Measurements from ENCODE around the gene HOXB7. TPM values are rescaled to one million over a fixed set of nuclear protein-coding genes. Genes with fewer than 3 reads are reported as not detected.

The HOXB7 gene
- total RNA-seq, 2 donors from 2014 or later: 0.24 to 0.78 TPM

- no peak for DNase-seq (ENCODE audit: low spot score)
- Histone ChIP-seq H3K4me1 (peaks cover 0 to 45% of the 10 kb centered on the region in 2 donors), H3K4me3 (peak within 1 kb of the TSS; percentile 12 to 37), H3K27me3 (peaks cover 36 to 61% of the 10 kb centered on the region in 2 donors), H3K36me3 (no peaks in the 10 kb centered on the region), H3K9me3 (no peaks in the 10 kb centered on the region), H3K27ac (no peak within 1 kb of the TSS)
- no peak for TF ChIP-seq CTCF (IDR thresholded peaks at IDR 0.05)
These were observed 17.5 kb downstream of the HOXB7 start, which contains the start of gene HOXB5 for GRCh38 chr17:48593126-48593829. Gene HOXB5 (minus strand): TSS chr17:48593779. CDS start chr17:48593682, 97 bp downstream.

- no peaks in the 10 kb centered on the region for H3K36me3 ChIP-seq
- no peaks in the 10 kb centered on the region for H3K9me3 ChIP-seq
- H3K27ac ChIP-seq: no peak overlapping the region
- DNase-seq (ENCODE audit: low spot score): no peak
- H3K27me3 ChIP-seq: peaks cover 37 to 55% of the 10 kb centered on the region in 2 donors
- peak overlapping the region in 1 of 2 donors; percentile 37 for H3K4me3 ChIP-seq
- H3K4me1 ChIP-seq: peaks cover 0 to 39% of the 10 kb centered on the region in 2 donors
- no peak for TF ChIP-seq CTCF (IDR thresholded peaks at IDR 0.05)
These were observed 18.2 kb downstream of the HOXB7 start for GRCh38 chr17:48592577-48592976.

GRCh38 chr17:48592057-48592514 lies 18.7 kb downstream of the HOXB7 start:
- H3K4me1 ChIP-seq: peaks cover 0 to 38% of the 10 kb centered on the region in 2 donors
- DNase-seq (ENCODE audit: low spot score): no peak
- H3K27me3 ChIP-seq: peaks cover 37 to 53% of the 10 kb centered on the region in 2 donors
- TF ChIP-seq CTCF (IDR thresholded peaks at IDR 0.05): no peak
- H3K36me3 ChIP-seq: no peaks in the 10 kb centered on the region
- no peak overlapping the region for H3K27ac ChIP-seq
- peak overlapping the region in 1 of 2 donors; percentile 37 for H3K4me3 ChIP-seq
- H3K9me3 ChIP-seq: no peaks in the 10 kb centered on the region

- H3K36me3 ChIP-seq: no peaks in the 10 kb centered on the region
- no peak overlapping the region for H3K4me3 ChIP-seq
- no peaks in the 10 kb centered on the region for H3K9me3 ChIP-seq
- no peak overlapping the region for H3K27ac ChIP-seq
- no peak for TF ChIP-seq CTCF (IDR thresholded peaks at IDR 0.05)
- H3K27me3 ChIP-seq: peaks cover 39 to 54% of the 10 kb centered on the region in 2 donors
- peaks cover 0 to 38% of the 10 kb centered on the region in 2 donors for H3K4me1 ChIP-seq
- no peak for DNase-seq (ENCODE audit: low spot score)
These were observed 19.4 kb downstream of the HOXB7 start for GRCh38 chr17:48591255-48592056.

GRCh38 chr17:48590607-48591161 lies 20.1 kb downstream of the HOXB7 start:
- TF ChIP-seq CTCF (IDR thresholded peaks at IDR 0.05): no peak
- DNase-seq (ENCODE audit: low spot score): no peak
- Histone ChIP-seq H3K9me3 (no peaks in the 10 kb centered on the region), H3K27me3 (peaks cover 41 to 53% of the 10 kb centered on the region in 2 donors), H3K27ac (no peak overlapping the region), H3K36me3 (no peaks in the 10 kb centered on the region), H3K4me1 (peaks cover 0 to 38% of the 10 kb centered on the region in 2 donors), H3K4me3 (no peak overlapping the region)
